ENCODE results near the gene TNK1. TPM values are rescaled to one million over a fixed set of nuclear protein-coding genes. Genes with fewer than 3 reads are reported as not detected.

Gene TNK1
- total and polyA plus RNA-seq, 2 donors from 2014 or later = 7.6 to 9.3 TPM

GRCh38 chr17:7403977-7404736 lies 23.3 kb downstream of the TNK1 start, which contains the start of gene TMEM256:
TMEM256 (minus strand) TSS chr17:7404097; CDS start chr17:7404084, 13 bp downstream.
- FAIRE-seq = peak; percentile 97

DNA sequence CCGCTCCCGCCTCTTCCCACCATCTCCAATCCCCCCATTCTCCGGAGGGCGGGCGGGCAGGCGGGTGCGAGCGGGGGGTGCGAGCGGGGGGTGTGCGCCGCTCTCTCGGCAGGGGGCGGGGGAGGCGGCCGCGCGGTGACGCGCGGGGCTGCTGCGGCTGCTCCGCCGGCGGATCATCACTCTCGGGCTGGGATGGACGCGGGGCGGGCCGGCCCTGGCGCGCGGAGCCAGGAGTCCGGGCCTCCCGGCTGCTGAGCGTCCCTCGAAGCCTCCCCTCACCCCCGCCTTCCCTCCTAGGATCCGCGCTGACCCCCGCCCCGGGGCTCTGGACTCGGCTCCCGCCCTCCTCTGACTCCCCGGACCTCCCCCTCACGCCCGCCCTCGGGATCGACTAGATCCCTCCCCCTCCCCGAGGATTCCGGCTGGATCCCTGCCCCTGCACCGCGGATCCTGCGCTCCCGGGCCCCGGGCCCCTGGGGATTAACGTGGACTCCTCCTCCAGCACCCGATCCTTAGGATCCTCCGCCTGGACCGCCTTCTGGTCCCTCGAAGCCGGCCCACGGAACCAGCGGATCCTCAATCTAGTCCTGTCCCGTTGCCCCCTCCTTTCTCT lies 24.0 kb downstream of the TNK1 start:
- peak overlapping the region; percentile 42 to 51 for H3K27ac ChIP-seq (ENCODE audit: low read depth in 2 of 2, low read length in 2 of 2)
- H3K4me3 ChIP-seq (ENCODE audit: low read length in 3 of 3) = peak overlapping the region; percentile 29 to 72 (median 41)
- H3K9ac ChIP-seq (ENCODE audit: low read length in 3 of 3) = peak overlapping the region in 2 of 3 donors; percentile 48 to 55
- FAIRE-seq = no peak
- peak in 3 of 5 donors; percentile 25 to 94 (median 90) for DNase-seq
- H3K4me1 ChIP-seq (ENCODE audit: control insufficient read depth in 2 of 3, insufficient read depth in 2 of 3, low read depth in 1 of 3, low read length in 3 of 3) = peaks cover 0 to 6% (median 6%) of the 10 kb centered on the region in 3 donors
- TF ChIP-seq CTCF (IDR thresholded peaks at IDR 0.05; ENCODE audit: borderline replicate concordance, extremely low read depth, insufficient read depth) = no peak
- no peaks in the 10 kb centered on the region for H3K36me3 ChIP-seq (ENCODE audit: control insufficient read depth in 2 of 3, insufficient read depth in 3 of 3, low read length in 3 of 3)
- H3K9me3 ChIP-seq (ENCODE audit: control insufficient read depth in 2 of 3, insufficient read depth in 1 of 3, low read length in 3 of 3) = no peaks in the 10 kb centered on the region
- intact Hi-C loops (cut with DNase I) = no loop called here
- no peaks in the 10 kb centered on the region for H3K27me3 ChIP-seq (ENCODE audit: control insufficient read depth, insufficient read depth, low read length)

More at GRCh38 chr17:7403977-7404736, 23.3 kb downstream of the TNK1 start, which contains the start of gene TMEM256:
- TF ChIP-seq CTCF (IDR thresholded peaks at IDR 0.05; ENCODE audit: borderline replicate concordance, extremely low read depth, insufficient read depth) = no peak
- DNase-seq = peak; percentile 99 to 100 (median 100)
- no peaks in the 10 kb centered on the region for H3K27me3 ChIP-seq (ENCODE audit: control insufficient read depth, insufficient read depth, low read length)
- peak within 1 kb of the TSS; percentile 44 to 77 (median 55) for H3K9ac ChIP-seq (ENCODE audit: low read length in 3 of 3)
- no peaks in the 10 kb centered on the region for H3K9me3 ChIP-seq (ENCODE audit: control insufficient read depth in 2 of 3, insufficient read depth in 1 of 3, low read length in 3 of 3)
- peak within 1 kb of the TSS; percentile 67 to 84 (median 72) for H3K4me3 ChIP-seq (ENCODE audit: low read length in 3 of 3)
- H3K27ac ChIP-seq (ENCODE audit: low read depth in 2 of 2, low read length in 2 of 2) = peak within 1 kb of the TSS; percentile 79 to 88
- H3K36me3 ChIP-seq (ENCODE audit: control insufficient read depth in 2 of 3, insufficient read depth in 3 of 3, low read length in 3 of 3) = no peaks in the 10 kb centered on the region
- peaks cover 0 to 6% (median 6%) of the 10 kb centered on the region in 3 donors for H3K4me1 ChIP-seq (ENCODE audit: control insufficient read depth in 2 of 3, insufficient read depth in 2 of 3, low read depth in 1 of 3, low read length in 3 of 3)
- intact Hi-C loops (cut with DNase I) = no loop called here

DNA sequence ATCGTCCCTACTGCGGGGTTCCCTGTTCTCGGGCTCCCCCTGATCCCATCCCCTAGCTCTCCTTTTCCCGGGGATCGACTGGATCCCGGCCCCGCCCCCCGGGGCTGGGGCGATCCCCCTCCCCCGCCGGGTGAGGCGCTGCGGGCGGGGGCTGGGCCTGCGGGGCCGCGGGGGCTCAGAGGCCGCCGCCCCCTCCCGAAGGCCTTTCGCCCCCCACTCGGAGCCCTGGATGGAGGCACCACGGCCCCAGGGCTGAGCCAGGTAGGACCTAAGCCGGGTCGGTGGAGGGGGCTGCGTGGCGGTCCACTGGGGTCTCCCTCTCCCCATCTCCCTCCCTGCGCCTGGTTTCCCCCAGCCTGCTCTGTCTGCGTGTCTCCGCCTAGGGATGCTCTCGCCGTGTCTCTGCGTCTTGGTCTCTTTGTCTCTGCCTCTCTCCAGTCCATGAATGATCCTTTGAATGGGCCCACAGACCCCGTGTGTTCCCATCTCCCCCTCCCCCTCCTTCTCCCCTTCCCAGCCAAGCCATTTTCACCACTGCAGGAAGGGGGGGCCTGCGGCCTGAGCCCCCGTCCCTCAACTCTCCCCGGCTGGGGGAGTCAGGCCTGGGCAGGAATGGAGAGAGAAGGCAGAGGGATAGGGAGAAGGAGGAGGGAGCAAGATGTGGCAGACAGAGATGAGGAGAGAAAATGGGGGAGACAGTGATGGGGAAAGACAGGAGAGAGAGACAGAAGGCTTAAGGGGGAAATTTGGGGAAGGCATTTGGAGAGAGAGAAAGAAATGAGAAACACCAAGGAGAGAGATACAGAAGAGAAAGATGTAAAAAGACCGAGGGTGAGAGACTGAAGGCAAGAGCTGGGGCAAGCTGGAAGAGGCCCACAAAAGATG lies 24.7 kb downstream of the TNK1 start:
- TF ChIP-seq CTCF (IDR thresholded peaks at IDR 0.05; ENCODE audit: borderline replicate concordance, extremely low read depth, insufficient read depth) = no peak
- FAIRE-seq (no peak), DNase-seq (peak in 3 of 5 donors; percentile 37 to 81 (median 79))
- Histone ChIP-seq H3K9ac (ENCODE audit: low read length in 3 of 3) (peak overlapping the region in 2 of 3 donors; percentile 48 to 55), H3K27me3 (ENCODE audit: control insufficient read depth, insufficient read depth, low read length) (no peaks in the 10 kb centered on the region), H3K36me3 (ENCODE audit: control insufficient read depth in 2 of 3, insufficient read depth in 3 of 3, low read length in 3 of 3) (no peaks in the 10 kb centered on the region), H3K4me1 (ENCODE audit: control insufficient read depth in 2 of 3, insufficient read depth in 2 of 3, low read depth in 1 of 3, low read length in 3 of 3) (peaks cover 0 to 6% (median 6%) of the 10 kb centered on the region in 3 donors), H3K9me3 (ENCODE audit: control insufficient read depth in 2 of 3, insufficient read depth in 1 of 3, low read length in 3 of 3) (no peaks in the 10 kb centered on the region), H3K4me3 (ENCODE audit: low read length in 3 of 3) (peak overlapping the region; percentile 29 to 72 (median 45)), H3K27ac (ENCODE audit: low read depth in 2 of 2, low read length in 2 of 2) (peak overlapping the region; percentile 43 to 65)
- intact Hi-C loops (cut with DNase I) = no loop called here

Data from kidney (tissue), 14 donors.